Neural cell (in vitro differentiated cells): ENCODE data around the gene LDLRAD3. TPM values are rescaled to one million over a fixed set of nuclear protein-coding genes. Genes with fewer than 3 reads are reported as not detected.

ENCODE experiments used
- H2AFZ ChIP-seq: fragments of 200-600, 300-800 bp; sonication (generic), shearing (Covaris generic); 2 replicates; pipeline ENCODE4 v1.6.0; 2014; ENCODE audit warnings: low read depth, mild to moderate bottlenecking, antibody characterized with exemption, low read length, moderate library complexity
- H3F3A ChIP-seq: fragments of 200-600 bp; shearing (Covaris generic); 2 replicates; pipeline ENCODE4 v1.6.1; 2016; ENCODE audit warnings: mild to moderate bottlenecking, moderate library complexity, mixed read lengths, antibody characterized with exemption, low read length; ENCODE audit not compliant: insufficient read depth, poor library complexity, severe bottlenecking
- H3K27ac ChIP-seq: fragments of 200-600, 300-800 bp; sonication (generic), shearing (Covaris generic); 2 replicates; pipeline ENCODE4 v1.5.1; 2014; ENCODE audit warnings: mild to moderate bottlenecking, low read length, moderate library complexity
- H3K27me3 ChIP-seq: fragments of 300-800, 200-600 bp; sonication (generic), shearing (Covaris generic); 2 replicates; pipeline ENCODE4 v1.6.0; 2014; ENCODE audit warnings: mild to moderate bottlenecking, low read depth, low read length, moderate library complexity; ENCODE audit not compliant: insufficient read depth
- H3K36me3 ChIP-seq: fragments of 300-800, 200-600 bp; sonication (generic), shearing (Covaris generic); 2 replicates; pipeline ENCODE4 v1.5.1; 2014; ENCODE audit warnings: mild to moderate bottlenecking, antibody characterized with exemption, low read length, moderate library complexity; ENCODE audit not compliant: insufficient read depth
- H3K4me2 ChIP-seq: fragments of 300-800, 200-600 bp; sonication (generic), shearing (Covaris generic); 2 replicates; pipeline ENCODE4 v1.6.0; 2014; ENCODE audit warnings: mild to moderate bottlenecking, low read length
- H3K4me3 ChIP-seq: fragments of 300-800, 200-600 bp; sonication (generic), shearing (Covaris generic); 2 replicates; pipeline ENCODE4 v1.5.1; 2014; ENCODE audit warnings: mild to moderate bottlenecking, low read length, moderate library complexity
- H3K79me2 ChIP-seq: fragments of 200-600 bp; shearing (Covaris generic); replicated peaks from 2 replicates; pipeline ENCODE4 v1.6.0; 2014; ENCODE audit warnings: mild to moderate bottlenecking, low read length, moderate library complexity; ENCODE audit not compliant: insufficient read depth
- H3K9ac ChIP-seq: fragments of 300-800, 200-600 bp; sonication (generic), shearing (Covaris generic); 2 replicates; pipeline ENCODE4 v1.6.1; 2016; ENCODE audit warnings: mild to moderate bottlenecking, low read length, mixed read lengths
- H3K9me2 ChIP-seq: fragments of 200-600 bp; shearing (Covaris generic); 2 replicates; pipeline ENCODE4 v1.6.1; 2016; ENCODE audit warnings: mild to moderate bottlenecking, low read length, mixed read lengths; ENCODE audit not compliant: insufficient read depth
- H3K9me3 ChIP-seq: fragments of 200-600, 300-800 bp; sonication (generic), shearing (Covaris generic); 2 replicates; pipeline ENCODE4 v1.6.1; 2016; ENCODE audit warnings: mild to moderate bottlenecking, mixed run types, low read length, moderate library complexity, mixed read lengths
- H4K20me1 ChIP-seq: fragments of 200-600 bp; shearing (Covaris generic); 2 replicates; pipeline ENCODE4 v1.6.1; 2016; ENCODE audit warnings: mild to moderate bottlenecking, mixed run types; ENCODE audit not compliant: insufficient read depth
- CTCF ChIP-seq: fragments of 450-650 bp; IDR thresholded peaks from 2 replicates; pipeline ENCODE4 v1.5.1; 2014; ENCODE audit warnings: antibody characterized with exemption, mild to moderate bottlenecking, moderate library complexity; ENCODE audit not compliant: poor library complexity, severe bottlenecking
- EP300 ChIP-seq: fragments of 450-650 bp; conservative IDR thresholded peaks from 2 replicates; pipeline ENCODE4 v1.6.1; 2014; ENCODE audit warnings: antibody characterized with exemption, mild to moderate bottlenecking, moderate library complexity; ENCODE audit not compliant: poor library complexity, severe bottlenecking
- EZH2 ChIP-seq: fragments of 200-600, 300-800 bp; shearing (Covaris generic), sonication (generic); IDR thresholded peaks from 2 replicates; pipeline ENCODE4 v1.6.1; 2014; ENCODE audit warnings: antibody characterized with exemption, low read length, borderline replicate concordance, mild to moderate bottlenecking; ENCODE audit not compliant: insufficient read depth, poor library complexity, severe bottlenecking
- MXI1 ChIP-seq: fragments of 450-650 bp; conservative IDR thresholded peaks from 2 replicates; pipeline ENCODE4 v1.6.1; 2014; ENCODE audit warnings: antibody characterized with exemption, mild to moderate bottlenecking; ENCODE audit not compliant: poor library complexity, severe bottlenecking
- POLR2AphosphoS5 ChIP-seq: IDR thresholded peaks from 2 replicates; pipeline ENCODE4 v1.6.1; 2012
- RAD21 ChIP-seq: fragments of 450-650 bp; conservative IDR thresholded peaks from 2 replicates; pipeline ENCODE4 v1.6.1; 2014; ENCODE audit warnings: antibody characterized with exemption, mild to moderate bottlenecking, moderate library complexity
- REST ChIP-seq: IDR thresholded peaks from 2 replicates; pipeline ENCODE4 v1.6.1; 2012; ENCODE audit warnings: borderline replicate concordance
- SMC3 ChIP-seq: fragments of 450-650 bp; conservative IDR thresholded peaks from 2 replicates; pipeline ENCODE4 v1.6.1; 2014; ENCODE audit warnings: antibody characterized with exemption, mild to moderate bottlenecking, moderate library complexity; ENCODE audit not compliant: poor library complexity
- TAF1 ChIP-seq: IDR thresholded peaks from 2 replicates; pipeline ENCODE4 v1.6.1; 2012; ENCODE audit warnings: low read depth
- polyA plus RNA-seq: library from polyadenylated mRNA; depleted of rRNA; stranded (reverse); fragments of >200 nt; gene quantifications from 2 replicates; pipeline ENCODE4 v1.2.3, GENCODE V29; 2014

LDLRAD3 gene
- polyA plus RNA-seq, 1 donor from 2014 or later, result 3.5 TPM

- Histone ChIP-seq H3K36me3 (no peaks in the 10 kb centered on the region), H3K9me3 (no peaks in the 10 kb centered on the region), H3K79me2 (no peaks in the 10 kb centered on the region), H3F3A (no peaks in the 10 kb centered on the region), H3K27me3 (no peaks in the 10 kb centered on the region), H3K9ac (no peak overlapping the region), H3K27ac (no peak overlapping the region), H3K4me3 (no peak overlapping the region), H2AFZ (no peak overlapping the region), H3K4me2 (no peak overlapping the region), H4K20me1 (no peaks in the 10 kb centered on the region), H3K9me2 (no peaks in the 10 kb centered on the region)
- no peak for TF ChIP-seq SMC3
- TF ChIP-seq EP300, result no peak
- TF ChIP-seq TAF1, result no peak
- TF ChIP-seq POLR2AphosphoS5, result no peak
- no peak for TF ChIP-seq CTCF
- no peak for TF ChIP-seq REST
- no peak for TF ChIP-seq RAD21
- TF ChIP-seq EZH2, result no peak
- TF ChIP-seq MXI1, result no peak
Measured at GRCh38 chr11:36264973-36265344, 321.1 kb downstream of the LDLRAD3 start.

- H4K20me1 ChIP-seq, result no peaks in the 10 kb centered on the region
- H3K4me3 ChIP-seq, result no peak overlapping the region
- H3K9ac ChIP-seq, result peak overlapping the region; percentile 41
- no peaks in the 10 kb centered on the region for H3K9me2 ChIP-seq
- no peak overlapping the region for H3K4me2 ChIP-seq
- no peaks in the 10 kb centered on the region for H3F3A ChIP-seq
- TF ChIP-seq RAD21, result peak; percentile 93
- peak; percentile 37 for TF ChIP-seq MXI1
- no peak for TF ChIP-seq TAF1
- no peak for TF ChIP-seq EP300
- peak; percentile 91 for TF ChIP-seq CTCF
- TF ChIP-seq SMC3, result peak; percentile 93
- TF ChIP-seq EZH2, result no peak
- no peak for TF ChIP-seq POLR2AphosphoS5
- TF ChIP-seq REST, result no peak
- H3K27ac ChIP-seq, result no peak overlapping the region
- H3K79me2 ChIP-seq, result no peaks in the 10 kb centered on the region
- no peaks in the 10 kb centered on the region for H3K9me3 ChIP-seq
- no peaks in the 10 kb centered on the region for H3K27me3 ChIP-seq
- H2AFZ ChIP-seq, result peak overlapping the region; percentile 76
- peaks cover under 1% of the 10 kb centered on the region for H3K36me3 ChIP-seq
Measured at GRCh38 chr11:36265793-36266628, 322.1 kb downstream of the LDLRAD3 start.
